NB4 (cell line): ENCODE measurements around the gene PLEKHG4B.

Experiments
- POLR2A ChIP-seq: IDR thresholded peaks from 2 replicates; pipeline ENCODE4 v1.6.1; 2011; ENCODE audit warnings: mild to moderate bottlenecking; ENCODE audit not compliant: insufficient read length; ENCODE audit errors: extremely low read depth
- TF ChIP-seq, protein P1 (sequence below): IDR thresholded peaks from one replicate; pipeline ENCODE4 v1.5.1; 2012; ENCODE audit warnings: low read depth, low read length

GRCh38 chr5:234450-234849 lies 142.5 kb downstream of the PLEKHG4B start:
- TF ChIP-seq, protein P1, sequence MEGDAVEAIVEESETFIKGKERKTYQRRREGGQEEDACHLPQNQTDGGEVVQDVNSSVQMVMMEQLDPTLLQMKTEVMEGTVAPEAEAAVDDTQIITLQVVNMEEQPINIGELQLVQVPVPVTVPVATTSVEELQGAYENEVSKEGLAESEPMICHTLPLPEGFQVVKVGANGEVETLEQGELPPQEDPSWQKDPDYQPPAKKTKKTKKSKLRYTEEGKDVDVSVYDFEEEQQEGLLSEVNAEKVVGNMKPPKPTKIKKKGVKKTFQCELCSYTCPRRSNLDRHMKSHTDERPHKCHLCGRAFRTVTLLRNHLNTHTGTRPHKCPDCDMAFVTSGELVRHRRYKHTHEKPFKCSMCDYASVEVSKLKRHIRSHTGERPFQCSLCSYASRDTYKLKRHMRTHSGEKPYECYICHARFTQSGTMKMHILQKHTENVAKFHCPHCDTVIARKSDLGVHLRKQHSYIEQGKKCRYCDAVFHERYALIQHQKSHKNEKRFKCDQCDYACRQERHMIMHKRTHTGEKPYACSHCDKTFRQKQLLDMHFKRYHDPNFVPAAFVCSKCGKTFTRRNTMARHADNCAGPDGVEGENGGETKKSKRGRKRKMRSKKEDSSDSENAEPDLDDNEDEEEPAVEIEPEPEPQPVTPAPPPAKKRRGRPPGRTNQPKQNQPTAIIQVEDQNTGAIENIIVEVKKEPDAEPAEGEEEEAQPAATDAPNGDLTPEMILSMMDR: no peak
- no peak for TF ChIP-seq POLR2A
